Activated T-cell treated with anti-CD3 and anti-CD28 coated beads, Interleukin-2, amount 50 U/mL, for 24 hours (primary cell): Measurements from ENCODE around the gene ACSS1.

Experiments used
- DNase-seq: peaks from one replicate; pipeline ENCODE4 v3.0.0-alpha.2; 2020
- H3K27ac Mint-ChIP-seq: 2 replicates; pipeline ENCODE4 v1.8.0; 2020; ENCODE audit warnings: mild to moderate bottlenecking, mixed read lengths
- H3K27me3 Mint-ChIP-seq: 2 replicates; pipeline ENCODE4 v1.8.0; 2020; ENCODE audit warnings: mixed read lengths
- H3K36me3 Mint-ChIP-seq: 2 replicates; pipeline ENCODE4 v1.8.0; 2020; ENCODE audit warnings: low read depth, mixed read lengths
- H3K4me1 Mint-ChIP-seq: 2 replicates; pipeline ENCODE4 v1.8.0; 2020; ENCODE audit warnings: low read depth, mixed read lengths
- H3K4me3 Mint-ChIP-seq: 2 replicates; pipeline ENCODE4 v1.8.0; 2020; ENCODE audit warnings: mild to moderate bottlenecking, moderate library complexity, mixed read lengths
- H3K9me3 Mint-ChIP-seq: 2 replicates; pipeline ENCODE4 v1.8.0; 2020; ENCODE audit warnings: mixed read lengths

Gene ACSS1

GRCh38 chr20:25083141-25083772 is 25.3 kb upstream of the ACSS1 start:
- Mint-ChIP-seq H3K27ac (no peak overlapping the region), H3K4me3 (peak overlapping the region; percentile 27), H3K9me3 (no peaks in the 10 kb centered on the region), H3K27me3 (peaks cover 75% of the 10 kb centered on the region), H3K36me3 (no peaks in the 10 kb centered on the region), H3K4me1 (peaks cover 28% of the 10 kb centered on the region)
- DNase-seq, result no peak

GRCh38 chr20:25082498-25082873 is 24.5 kb upstream of the ACSS1 start:
- H3K4me3 Mint-ChIP-seq, result no peak overlapping the region

GRCh38 chr20:25081730-25082497 is 24.0 kb upstream of the ACSS1 start, which contains the start of gene VSX1:
Gene VSX1 (minus strand): TSS chr20:25082141. CDS start chr20:25082096, 45 bp downstream.
- Mint-ChIP-seq H3K9me3 (no peaks in the 10 kb centered on the region), H3K27ac (no peak within 1 kb of the TSS), H3K27me3 (peaks cover 88% of the 10 kb centered on the region), H3K4me1 (peaks cover 36% of the 10 kb centered on the region), H3K36me3 (no peaks in the 10 kb centered on the region), H3K4me3 (no peak within 1 kb of the TSS)
- DNase-seq, result no peak

More at GRCh38 chr20:25082498-25082873, 24.5 kb upstream of the ACSS1 start:
- Mint-ChIP-seq H3K36me3 (no peaks in the 10 kb centered on the region), H3K27ac (no peak overlapping the region), H3K9me3 (no peaks in the 10 kb centered on the region), H3K27me3 (peaks cover 82% of the 10 kb centered on the region), H3K4me1 (peaks cover 34% of the 10 kb centered on the region)
- no peak for DNase-seq

GRCh38 chr20:25081065-25081729 is 23.3 kb upstream of the ACSS1 start:
- DNase-seq, result peak; percentile 65
- Mint-ChIP-seq H3K36me3 (no peaks in the 10 kb centered on the region), H3K27ac (no peak overlapping the region), H3K27me3 (peaks cover 92% of the 10 kb centered on the region), H3K4me1 (peaks cover 41% of the 10 kb centered on the region), H3K9me3 (no peaks in the 10 kb centered on the region), H3K4me3 (no peak overlapping the region)

DNA sequence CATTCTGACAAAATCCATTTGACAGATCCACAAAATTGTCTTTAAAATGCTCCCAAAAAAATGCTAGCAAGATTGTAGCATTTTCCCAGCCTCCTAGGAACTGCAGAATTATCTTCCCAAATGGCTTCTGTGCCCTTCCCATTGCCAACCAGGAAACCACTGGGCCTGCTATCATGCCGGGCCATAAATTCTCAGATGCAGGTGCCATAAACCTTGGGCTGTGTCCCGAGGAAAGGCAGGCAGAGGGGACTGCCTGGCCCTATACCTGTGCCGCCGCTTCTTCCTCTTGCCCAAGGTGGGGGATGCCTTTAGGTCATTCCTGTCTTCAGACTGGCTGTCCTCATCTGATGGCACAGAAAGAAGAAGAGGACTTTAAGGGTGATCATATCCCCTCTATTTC is 21.2 kb upstream of the ACSS1 start:
- no peak overlapping the region for H3K4me3 Mint-ChIP-seq
- DNase-seq, result no peak
- H3K27ac Mint-ChIP-seq, result no peak overlapping the region
- H3K9me3 Mint-ChIP-seq, result no peaks in the 10 kb centered on the region
- no peaks in the 10 kb centered on the region for H3K36me3 Mint-ChIP-seq
- peaks cover 83% of the 10 kb centered on the region for H3K27me3 Mint-ChIP-seq
- H3K4me1 Mint-ChIP-seq, result peaks cover 35% of the 10 kb centered on the region

DNA sequence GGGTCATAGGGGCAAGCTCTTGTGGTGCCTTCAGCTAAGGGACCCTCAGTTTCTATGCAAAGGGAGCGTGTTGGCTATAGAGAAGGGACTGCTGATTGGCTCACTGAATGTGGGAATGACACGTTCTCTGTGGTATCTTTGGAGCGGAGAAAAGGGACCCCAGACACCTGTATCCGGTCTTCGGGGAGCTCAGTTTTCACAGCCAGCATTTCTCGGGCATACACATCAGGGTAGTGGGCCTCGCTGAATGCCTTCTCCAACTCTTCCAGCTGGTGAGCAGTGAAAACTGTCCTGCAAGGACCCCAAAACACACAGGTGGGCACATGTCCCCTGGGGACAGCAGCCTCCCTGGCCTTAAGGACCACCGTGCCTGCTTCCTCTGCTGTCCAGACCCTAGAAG is 20.7 kb upstream of the ACSS1 start:
- H3K4me1 Mint-ChIP-seq, result peaks cover 30% of the 10 kb centered on the region
- H3K36me3 Mint-ChIP-seq, result no peaks in the 10 kb centered on the region
- H3K27ac Mint-ChIP-seq, result no peak overlapping the region
- no peak overlapping the region for H3K4me3 Mint-ChIP-seq
- H3K27me3 Mint-ChIP-seq, result peaks cover 79% of the 10 kb centered on the region
- DNase-seq, result no peak
- H3K9me3 Mint-ChIP-seq, result no peaks in the 10 kb centered on the region

- DNase-seq, result no peak
- Mint-ChIP-seq H3K27ac (no peak overlapping the region), H3K27me3 (peaks cover 78% of the 10 kb centered on the region), H3K4me1 (peaks cover 24% of the 10 kb centered on the region), H3K4me3 (peak overlapping the region; percentile 46), H3K36me3 (no peaks in the 10 kb centered on the region), H3K9me3 (no peaks in the 10 kb centered on the region)
These were observed 19.8 kb upstream of the ACSS1 start for GRCh38 chr20:25077610-25078169.

GRCh38 chr20:25076731-25077609 is 19.0 kb upstream of the ACSS1 start:
- no peak for DNase-seq
- Mint-ChIP-seq H3K36me3 (no peaks in the 10 kb centered on the region), H3K4me1 (peaks cover 20% of the 10 kb centered on the region), H3K4me3 (no peak overlapping the region), H3K27me3 (peaks cover 79% of the 10 kb centered on the region), H3K27ac (no peak overlapping the region), H3K9me3 (no peaks in the 10 kb centered on the region)

GRCh38 chr20:25076201-25076600 is 18.3 kb upstream of the ACSS1 start:
- H3K27me3 Mint-ChIP-seq, result peaks cover 82% of the 10 kb centered on the region
- peaks cover 18% of the 10 kb centered on the region for H3K4me1 Mint-ChIP-seq
- no peaks in the 10 kb centered on the region for H3K36me3 Mint-ChIP-seq
- H3K4me3 Mint-ChIP-seq, result no peak overlapping the region
- no peak for DNase-seq
- H3K9me3 Mint-ChIP-seq, result no peaks in the 10 kb centered on the region
- H3K27ac Mint-ChIP-seq, result no peak overlapping the region

- no peak for DNase-seq
- Mint-ChIP-seq H3K36me3 (no peaks in the 10 kb centered on the region), H3K27ac (no peak overlapping the region), H3K4me3 (no peak overlapping the region), H3K9me3 (no peaks in the 10 kb centered on the region), H3K4me1 (peaks cover 12% of the 10 kb centered on the region), H3K27me3 (peaks cover 77% of the 10 kb centered on the region)
These were observed 15.6 kb upstream of the ACSS1 start for GRCh38 chr20:25073544-25073943.

DNA sequence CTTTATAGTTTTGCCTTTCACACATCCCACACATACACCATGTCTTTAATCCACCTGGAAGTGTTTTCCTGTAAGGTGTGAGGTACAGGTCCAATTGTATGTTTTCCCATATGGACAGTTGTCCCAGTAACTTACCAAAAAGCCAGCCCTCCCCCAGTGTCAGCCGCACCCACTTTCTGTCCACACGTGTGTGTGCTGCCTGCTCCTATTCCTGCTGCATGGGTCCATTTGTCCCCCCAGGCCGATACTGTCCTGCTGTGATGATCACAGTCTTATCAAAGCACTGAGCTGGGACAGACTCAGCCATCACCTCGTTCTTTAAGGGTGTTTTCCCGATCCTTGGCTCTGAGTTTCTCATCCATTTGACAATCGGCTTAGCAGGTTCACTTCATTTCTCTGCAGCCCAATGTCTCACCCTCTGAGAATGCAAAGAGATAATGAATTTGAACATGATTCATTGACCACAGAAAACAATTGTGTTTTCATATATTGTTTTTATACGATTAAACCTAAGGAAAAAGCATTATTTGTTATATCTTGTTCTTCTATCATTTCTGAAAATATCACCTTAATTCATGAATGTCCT is 14.4 kb upstream of the ACSS1 start:
- Mint-ChIP-seq H3K4me3 (no peak overlapping the region), H3K27me3 (peaks cover 66% of the 10 kb centered on the region), H3K36me3 (no peaks in the 10 kb centered on the region), H3K4me1 (peaks cover 7% of the 10 kb centered on the region), H3K27ac (no peak overlapping the region), H3K9me3 (no peaks in the 10 kb centered on the region)
- DNase-seq, result no peak

GRCh38 chr20:25071734-25072133 is 13.8 kb upstream of the ACSS1 start:
- no peaks in the 10 kb centered on the region for H3K9me3 Mint-ChIP-seq
- H3K4me3 Mint-ChIP-seq, result no peak overlapping the region
- H3K27me3 Mint-ChIP-seq, result peaks cover 60% of the 10 kb centered on the region
- no peak for DNase-seq
- peaks cover 3% of the 10 kb centered on the region for H3K4me1 Mint-ChIP-seq
- no peak overlapping the region for H3K27ac Mint-ChIP-seq
- H3K36me3 Mint-ChIP-seq, result no peaks in the 10 kb centered on the region

DNA sequence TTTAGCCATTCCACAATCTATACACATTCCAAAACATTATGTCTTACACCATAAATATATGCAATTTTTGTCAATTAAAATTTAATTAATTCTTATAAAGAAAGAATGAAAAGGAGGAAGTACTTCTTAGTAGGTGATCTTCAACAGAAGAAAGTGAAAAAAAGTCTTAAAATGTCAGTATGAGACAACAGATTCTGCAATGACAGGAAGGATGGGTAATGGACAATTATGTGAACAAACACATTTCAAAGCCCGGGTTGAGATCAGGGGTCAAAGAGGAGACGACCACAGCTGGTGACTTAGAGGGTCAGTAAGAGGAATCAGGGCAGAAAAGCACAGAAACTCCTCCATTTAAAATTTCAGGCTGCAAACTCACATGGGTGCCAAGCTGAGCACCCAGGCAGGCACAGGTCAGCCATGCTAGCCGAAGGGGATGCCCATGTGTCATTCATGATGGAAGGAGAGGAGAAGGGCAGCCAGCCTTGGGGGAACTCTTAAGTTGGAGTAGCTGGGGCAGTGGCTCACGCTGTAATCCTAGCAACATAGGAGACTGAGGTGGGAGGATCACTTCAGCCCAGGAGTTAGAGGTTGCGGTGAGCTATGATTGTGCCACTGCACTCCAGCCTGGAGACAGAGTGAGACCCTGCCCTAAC is 13.0 kb upstream of the ACSS1 start:
- Mint-ChIP-seq H3K4me1 (peaks cover 1% of the 10 kb centered on the region), H3K9me3 (no peaks in the 10 kb centered on the region), H3K27me3 (peaks cover 59% of the 10 kb centered on the region), H3K36me3 (no peaks in the 10 kb centered on the region), H3K4me3 (no peak overlapping the region), H3K27ac (no peak overlapping the region)
- peak; percentile 14 for DNase-seq
